T-helper 17 cell (primary cell): ENCODE data around the gene RTN4R. TPM values are rescaled to one million over a fixed set of nuclear protein-coding genes. Genes with fewer than 3 reads are reported as not detected.
"Not testable (repeated sequence)": the region's sequence is repeated elsewhere in the genome, so short reads cannot be mapped to it uniquely, and the experiment has no call there.

Experiments
- ATAC-seq: fragments of 150-1000 bp; cut with Tn5 transposase; 2 replicates; pipeline ENCODE4 v1.10.0; 2021; ENCODE audit warnings: mild to moderate bottlenecking, moderate library complexity
- DNase-seq, 3 donors: peaks; one replicate each; pipeline versions ENCODE4 v3.0.0 to v3.0.0-alpha.2; 2020 to 2021
- H3K9me3 ChIP-seq: one replicate; pipeline ENCODE4 v1.7.0; 2013; ENCODE audit warnings: low read length, mild to moderate bottlenecking; ENCODE audit not compliant: control insufficient read depth, poor library complexity, severe bottlenecking
- H3K27ac Mint-ChIP-seq: one replicate; pipeline ENCODE4 v1.8.0; 2022; ENCODE audit warnings: mild to moderate bottlenecking, moderate library complexity, mixed read lengths
- H3K27me3 Mint-ChIP-seq: one replicate; pipeline ENCODE4 v1.8.0; 2022; ENCODE audit warnings: mixed read lengths
- H3K36me3 Mint-ChIP-seq: one replicate; pipeline ENCODE4 v1.8.0; 2022; ENCODE audit warnings: low read depth, mixed read lengths
- H3K4me1 Mint-ChIP-seq: one replicate; pipeline ENCODE4 v1.8.0; 2022; ENCODE audit warnings: mild to moderate bottlenecking, mixed read lengths
- H3K4me3 Mint-ChIP-seq: one replicate; pipeline ENCODE4 v1.8.0; 2022; ENCODE audit warnings: mild to moderate bottlenecking, moderate library complexity, mixed read lengths
- total RNA-seq, 4 donors: library from RNA in 2 of 4; stranded (reverse) in 2 of 4; gene quantifications; one replicate each; pipeline ENCODE4 v1.2.3 and lab custom pipeline; 2022 to 2026

The RTN4R gene
- total RNA-seq, 2 donors from 2014 or later, result 0.68 to 2.1 TPM

DNA sequence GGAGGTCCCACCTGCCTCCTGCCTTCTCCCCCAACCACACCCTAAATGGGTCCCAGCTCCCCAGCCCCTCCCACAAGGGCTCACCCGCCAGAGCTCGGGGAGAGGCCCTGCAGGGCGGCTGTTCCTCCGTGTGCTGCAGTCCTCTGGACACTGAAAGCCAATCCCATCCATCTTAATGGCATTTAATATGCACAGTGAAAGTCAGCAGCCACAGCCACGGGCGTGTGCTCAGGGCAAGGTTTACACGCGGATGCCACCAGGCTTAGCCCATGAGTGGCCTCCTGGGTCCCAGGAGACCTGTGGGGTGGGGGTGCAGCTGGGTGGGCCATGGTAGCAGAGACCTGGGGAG, 18.2 kb upstream of the RTN4R start:
- H3K4me3 Mint-ChIP-seq, ATAC-seq: not testable (repeated sequence)

DNA sequence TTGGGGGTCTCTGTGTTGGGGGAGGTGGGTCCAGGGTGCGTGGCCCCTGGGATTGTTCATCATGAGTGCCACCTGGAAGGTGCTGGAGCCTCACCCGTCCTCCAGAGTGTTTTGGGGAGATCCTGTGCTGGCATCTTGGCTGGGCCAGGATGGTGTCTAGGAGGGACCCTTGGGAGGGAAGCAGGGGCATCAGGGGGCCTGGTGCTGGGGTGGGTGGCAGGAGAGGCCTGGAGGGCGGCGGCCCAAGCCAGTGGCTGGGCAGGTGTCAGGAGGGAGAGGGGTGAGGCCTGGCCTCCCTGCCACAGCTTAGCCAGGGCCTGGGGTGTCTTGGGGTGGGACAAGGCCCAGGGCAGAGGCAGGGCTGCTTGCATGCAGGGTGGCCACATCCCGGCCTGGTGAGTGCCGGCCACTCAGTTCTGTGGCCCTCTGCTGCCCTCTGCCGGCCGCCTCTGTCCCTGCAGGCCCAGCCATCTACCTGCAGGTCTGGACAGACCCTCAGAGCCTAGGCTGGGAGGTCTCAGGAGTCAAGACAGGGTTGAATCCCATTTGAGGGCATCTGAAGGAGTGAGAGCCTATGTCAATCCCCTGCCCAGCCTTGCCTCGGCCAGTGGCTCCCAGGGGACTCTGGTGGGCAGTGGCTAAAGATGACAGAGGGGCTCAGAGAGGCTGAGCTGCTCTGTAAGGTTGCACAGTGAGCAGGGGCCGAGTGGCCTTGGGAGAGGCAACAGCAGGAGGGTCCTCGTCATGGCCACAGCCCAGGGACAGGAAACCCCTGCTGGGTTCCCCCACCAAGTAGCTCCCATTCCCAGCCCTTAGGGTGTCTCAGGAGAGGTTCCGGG, 17.6 kb upstream of the RTN4R start:
- DNase-seq (peak; percentile 56 to 66 (median 63)), ATAC-seq (peak; percentile 82)
- H3K27ac Mint-ChIP-seq, H3K4me3 Mint-ChIP-seq, H3K9me3 ChIP-seq, H3K27me3 Mint-ChIP-seq, H3K36me3 Mint-ChIP-seq, H3K4me1 Mint-ChIP-seq: not testable (repeated sequence)

More for the DNA sequence above, 18.2 kb upstream of the RTN4R start:
- H3K27me3 Mint-ChIP-seq, DNase-seq, H3K36me3 Mint-ChIP-seq, H3K27ac Mint-ChIP-seq, H3K9me3 ChIP-seq, H3K4me1 Mint-ChIP-seq: not testable (repeated sequence)

DNA sequence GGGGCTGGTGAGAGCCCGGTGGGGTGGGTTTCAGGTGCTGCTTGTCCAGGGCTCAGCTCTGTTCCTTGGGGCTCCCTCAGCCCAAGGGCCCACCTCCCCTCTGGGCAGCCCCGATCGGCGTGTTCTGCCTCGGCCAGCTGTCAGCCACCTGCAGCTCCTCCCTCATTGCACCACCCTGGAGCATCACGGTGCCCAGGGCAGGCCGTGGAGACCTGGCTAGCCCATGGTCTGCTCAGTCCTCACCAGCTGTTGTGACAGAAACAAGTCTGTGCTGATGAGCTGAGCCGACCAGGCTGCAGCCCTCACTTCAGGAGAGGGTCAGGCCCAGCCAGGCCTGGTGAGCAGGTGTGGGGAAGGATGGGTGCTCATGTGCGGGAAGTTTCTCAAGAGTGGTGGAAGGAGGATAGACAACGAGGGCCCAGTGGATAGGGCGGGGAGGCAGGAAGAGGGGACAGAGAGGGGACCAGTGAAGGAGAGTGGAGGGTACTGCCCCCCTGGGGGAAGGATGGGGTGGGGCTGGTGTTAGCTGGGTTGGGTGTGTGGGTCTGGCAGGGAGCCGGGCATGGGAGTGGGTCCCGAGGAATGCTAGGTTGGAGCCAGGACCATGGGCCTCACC, 16.5 kb upstream of the RTN4R start:
- no peak overlapping the region for H3K27ac Mint-ChIP-seq
- H3K4me3 Mint-ChIP-seq, result no peak overlapping the region
- no peaks in the 10 kb centered on the region for H3K9me3 ChIP-seq
- peaks cover 4% of the 10 kb centered on the region for H3K27me3 Mint-ChIP-seq
- H3K36me3 Mint-ChIP-seq, result no peaks in the 10 kb centered on the region
- ATAC-seq, result no peak
- DNase-seq, result no peak
- H3K4me1 Mint-ChIP-seq, result peaks cover 2% of the 10 kb centered on the region

DNA sequence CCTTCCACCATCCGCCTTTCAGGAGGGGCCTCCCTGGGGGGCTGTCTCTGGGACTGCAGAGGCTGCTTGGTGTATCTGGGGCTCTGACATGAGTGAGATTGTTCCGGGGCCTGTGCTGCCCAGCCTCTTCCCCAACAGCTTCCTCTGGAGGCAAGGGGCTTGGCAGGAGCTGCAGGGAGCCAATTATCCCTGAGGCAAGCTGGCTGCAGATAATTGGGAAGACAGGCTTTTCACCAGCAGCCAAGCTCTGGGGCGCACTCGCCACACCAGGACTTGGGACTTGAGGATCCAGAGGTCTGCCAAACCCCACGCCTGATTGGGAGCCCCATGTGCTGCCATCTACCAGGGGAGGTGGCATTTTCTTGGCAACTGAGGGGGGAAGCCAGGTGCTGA, 15.6 kb upstream of the RTN4R start:
- Mint-ChIP-seq H3K4me3 (no peak overlapping the region), H3K4me1 (peaks cover 4% of the 10 kb centered on the region), H3K27me3 (peaks cover 8% of the 10 kb centered on the region), H3K27ac (no peak overlapping the region), H3K36me3 (no peaks in the 10 kb centered on the region)
- no peak for DNase-seq
- no peaks in the 10 kb centered on the region for H3K9me3 ChIP-seq
- ATAC-seq, result no peak

DNA sequence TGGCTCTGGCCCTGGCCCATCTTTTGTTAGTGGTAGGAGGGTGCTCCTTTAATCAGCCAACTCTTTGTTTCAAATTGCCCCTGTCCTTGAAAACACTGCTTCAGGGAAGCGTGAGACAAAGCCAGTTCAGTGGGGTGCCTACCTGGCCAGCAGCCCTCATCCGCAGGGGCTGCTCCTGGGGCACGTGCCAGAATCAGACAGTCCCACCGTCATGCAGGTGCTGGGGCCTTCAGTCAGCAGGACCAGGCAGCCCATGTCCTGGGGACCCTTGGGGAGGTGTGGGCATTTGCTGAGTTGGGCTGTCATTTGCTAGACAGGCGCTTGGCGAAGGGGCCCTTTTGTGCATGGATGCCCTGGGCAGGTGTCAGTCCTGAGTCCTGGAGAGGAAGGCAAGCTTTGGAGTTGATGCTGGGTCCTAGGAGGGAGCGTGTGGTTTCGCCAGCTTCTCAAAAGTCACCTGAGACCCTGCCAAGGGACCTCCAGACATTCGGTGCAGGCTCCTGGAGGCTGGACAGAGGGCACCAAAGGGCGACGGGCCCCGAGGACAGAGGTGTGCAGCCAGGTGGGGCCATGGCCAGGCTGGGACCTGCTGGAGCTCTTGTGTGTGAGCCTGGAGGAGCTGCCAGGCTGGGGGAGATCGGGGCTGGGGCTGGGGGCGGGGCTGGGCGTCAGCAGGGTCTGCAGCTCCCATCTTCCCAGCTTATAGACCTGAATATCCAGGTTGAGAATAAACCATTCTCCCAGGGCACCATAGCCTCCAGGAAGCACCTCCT, 15.0 kb upstream of the RTN4R start:
- Mint-ChIP-seq H3K27me3 (peaks cover 8% of the 10 kb centered on the region), H3K36me3 (no peaks in the 10 kb centered on the region), H3K4me1 (peaks cover 4% of the 10 kb centered on the region), H3K27ac (peak overlapping the region; percentile 27), H3K4me3 (no peak overlapping the region)
- DNase-seq, result no peak
- H3K9me3 ChIP-seq, result no peaks in the 10 kb centered on the region
- no peak for ATAC-seq

DNA sequence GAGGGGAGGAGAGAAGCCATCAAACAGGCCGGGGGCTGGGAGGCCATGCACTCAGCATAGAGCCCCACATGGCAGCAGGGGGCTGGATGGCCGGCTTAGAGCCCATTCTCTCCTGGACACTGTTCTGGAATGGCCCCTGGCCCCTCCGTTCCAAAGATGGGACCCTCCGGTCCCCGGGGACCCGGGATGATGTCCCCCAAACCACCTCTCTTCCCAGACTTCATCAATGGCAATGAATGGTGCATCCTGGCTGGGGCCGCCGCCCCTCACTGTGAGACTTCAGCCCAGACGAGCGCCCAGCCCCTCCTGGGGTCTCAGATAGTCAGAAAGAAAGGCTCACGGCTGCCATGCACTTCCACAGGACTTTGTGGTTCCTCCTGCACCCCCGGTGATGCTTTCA, 13.8 kb upstream of the RTN4R start:
- H3K27me3 Mint-ChIP-seq, result peaks cover 8% of the 10 kb centered on the region
- no peak for DNase-seq
- no peak overlapping the region for H3K27ac Mint-ChIP-seq
- H3K4me3 Mint-ChIP-seq, result no peak overlapping the region
- H3K4me1 Mint-ChIP-seq, result peaks cover 4% of the 10 kb centered on the region
- H3K36me3 Mint-ChIP-seq, result no peaks in the 10 kb centered on the region
- H3K9me3 ChIP-seq, result no peaks in the 10 kb centered on the region
- ATAC-seq, result no peak

DNA sequence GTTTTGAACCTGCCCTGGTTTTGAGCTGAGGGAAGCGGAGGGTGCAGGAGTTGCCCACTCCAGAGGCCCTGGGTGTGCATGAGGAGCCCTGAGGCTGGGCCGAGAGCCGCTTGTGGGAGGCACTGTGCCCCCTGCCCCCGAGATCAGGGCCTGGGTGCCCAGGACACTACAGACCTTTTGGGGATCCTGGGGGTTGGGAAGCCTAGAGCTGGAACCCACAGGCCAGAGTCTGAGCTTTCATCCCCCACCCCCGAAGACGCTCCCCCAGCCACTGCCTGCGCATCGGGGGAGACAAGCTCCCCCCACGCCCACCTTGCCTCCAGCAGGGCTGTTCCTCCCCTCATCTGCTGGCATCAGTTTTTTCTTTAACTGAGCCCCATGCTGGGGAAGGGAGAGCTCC, 13.4 kb upstream of the RTN4R start:
- ATAC-seq, H3K4me1 Mint-ChIP-seq, H3K27ac Mint-ChIP-seq: not testable (repeated sequence)

DNA sequence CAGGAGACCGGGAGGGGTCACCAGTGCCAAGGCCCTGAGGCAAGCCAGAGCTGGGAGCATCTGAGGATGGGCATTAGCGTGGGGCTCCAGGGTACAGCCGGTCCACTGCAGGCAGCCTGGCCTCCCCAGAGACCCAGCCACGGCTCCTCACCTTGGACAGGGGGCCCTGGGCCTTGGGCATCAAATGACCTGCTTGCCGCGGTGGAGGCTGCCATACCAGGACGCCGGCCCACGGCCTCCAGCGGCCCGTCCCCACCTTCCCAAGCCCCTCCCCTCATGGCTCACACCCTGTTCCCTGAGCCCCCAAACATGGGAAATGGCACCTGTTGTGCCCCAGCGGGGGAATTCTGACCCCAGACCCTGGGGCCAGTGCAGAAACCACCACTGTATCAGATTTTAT, 12.7 kb upstream of the RTN4R start:
- Mint-ChIP-seq H3K4me1 (peaks cover 4% of the 10 kb centered on the region), H3K4me3 (no peak overlapping the region), H3K36me3 (no peaks in the 10 kb centered on the region), H3K27ac (no peak overlapping the region), H3K27me3 (peaks cover 8% of the 10 kb centered on the region)
- H3K9me3 ChIP-seq, result no peaks in the 10 kb centered on the region
- no peak for DNase-seq
- no peak for ATAC-seq

More for the DNA sequence above, 13.4 kb upstream of the RTN4R start:
- not testable (repeated sequence) for H3K27me3 Mint-ChIP-seq, H3K9me3 ChIP-seq, DNase-seq, H3K4me3 Mint-ChIP-seq, H3K36me3 Mint-ChIP-seq

DNA sequence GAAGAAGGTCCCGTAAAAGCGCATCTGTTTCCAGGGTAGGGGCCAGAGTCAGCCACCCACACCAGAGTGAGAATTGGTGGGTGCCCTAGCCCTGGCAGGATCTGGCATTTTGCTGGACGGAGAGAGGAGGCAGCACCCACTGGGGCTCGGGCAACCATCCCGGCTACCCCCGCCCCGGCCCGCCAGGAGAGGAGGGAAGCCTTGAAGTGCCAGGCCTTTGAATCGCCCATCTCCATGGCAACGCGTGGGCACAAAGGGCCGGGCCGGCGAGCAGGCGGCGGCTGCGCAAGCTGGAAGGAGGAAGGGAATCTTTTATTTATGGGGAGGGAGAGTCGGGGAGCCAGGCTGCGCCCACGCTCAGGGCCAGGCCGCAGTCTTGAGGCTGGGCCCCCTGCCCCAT, 12.0 kb upstream of the RTN4R start:
- not testable (repeated sequence) for H3K27me3 Mint-ChIP-seq, H3K4me3 Mint-ChIP-seq, H3K4me1 Mint-ChIP-seq, H3K27ac Mint-ChIP-seq, DNase-seq, ATAC-seq, H3K9me3 ChIP-seq, H3K36me3 Mint-ChIP-seq

DNA sequence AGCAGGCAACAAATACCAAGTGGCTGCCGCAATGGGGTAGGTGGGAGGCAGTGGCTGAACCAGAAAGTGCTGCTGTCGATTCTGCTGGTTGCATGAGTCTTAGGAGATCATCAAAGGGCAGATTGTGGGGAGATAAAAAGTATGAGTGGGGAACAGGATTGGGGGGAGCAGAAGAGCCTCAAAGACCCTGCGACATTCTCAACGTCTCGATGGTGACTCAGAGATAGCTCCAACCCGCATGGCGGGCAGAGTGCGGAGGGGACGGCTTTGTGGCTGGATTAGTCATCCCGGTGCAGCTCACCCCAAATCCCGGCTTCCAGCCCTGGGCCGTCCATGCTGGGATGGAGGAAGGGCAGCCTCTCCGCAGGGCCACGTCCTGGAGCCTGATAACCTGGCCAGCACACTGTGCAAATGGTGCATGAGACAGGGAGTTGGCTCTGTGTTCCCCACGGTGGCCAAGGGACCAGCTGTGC, 11.6 kb upstream of the RTN4R start:
- Mint-ChIP-seq H3K36me3 (no peaks in the 10 kb centered on the region), H3K27me3 (peaks cover 8% of the 10 kb centered on the region), H3K27ac (no peak overlapping the region), H3K4me3 (no peak overlapping the region), H3K4me1 (peaks cover 4% of the 10 kb centered on the region)
- no peaks in the 10 kb centered on the region for H3K9me3 ChIP-seq
- DNase-seq (no peak), ATAC-seq (no peak)

DNA sequence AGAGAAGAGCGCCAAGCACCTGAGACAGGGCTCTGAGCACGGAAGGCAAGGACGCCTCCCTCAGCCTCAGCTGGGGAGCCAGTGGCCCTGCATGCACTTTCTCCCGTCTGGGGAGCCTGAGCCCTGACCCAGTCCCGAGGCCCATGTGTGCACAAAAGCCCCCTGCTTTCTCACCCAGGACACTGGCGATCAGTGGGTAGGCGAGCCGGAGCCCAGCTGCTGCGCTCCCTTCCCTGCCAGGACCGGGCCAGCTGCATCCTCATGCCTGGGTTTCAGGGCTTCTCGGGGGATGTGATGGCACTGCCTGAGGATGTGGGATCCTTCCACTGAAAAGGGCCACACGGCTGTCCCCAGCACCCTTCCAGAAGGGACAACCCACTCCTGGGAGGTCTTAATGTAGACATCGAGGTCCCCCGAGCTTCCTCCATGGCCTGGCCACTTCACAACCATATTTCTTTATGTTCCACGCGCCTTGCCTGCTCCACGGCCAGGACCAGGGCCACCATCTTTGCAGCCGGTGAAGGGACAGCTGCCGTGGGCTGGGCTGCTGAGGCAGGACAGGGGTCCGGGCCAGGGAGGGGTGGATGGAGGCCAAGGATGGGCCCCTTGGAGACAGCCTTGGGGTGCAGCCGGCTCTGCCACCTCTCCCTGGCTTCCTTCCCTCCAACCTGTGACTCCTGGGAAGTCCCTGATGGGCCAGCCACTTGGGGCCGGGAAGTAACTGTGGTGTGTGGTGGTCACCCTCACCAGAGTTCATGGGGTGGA, 10.8 kb upstream of the RTN4R start:
- DNase-seq, H3K27ac Mint-ChIP-seq, H3K36me3 Mint-ChIP-seq, ATAC-seq, H3K27me3 Mint-ChIP-seq, H3K9me3 ChIP-seq, H3K4me1 Mint-ChIP-seq, H3K4me3 Mint-ChIP-seq: not testable (repeated sequence)

DNA sequence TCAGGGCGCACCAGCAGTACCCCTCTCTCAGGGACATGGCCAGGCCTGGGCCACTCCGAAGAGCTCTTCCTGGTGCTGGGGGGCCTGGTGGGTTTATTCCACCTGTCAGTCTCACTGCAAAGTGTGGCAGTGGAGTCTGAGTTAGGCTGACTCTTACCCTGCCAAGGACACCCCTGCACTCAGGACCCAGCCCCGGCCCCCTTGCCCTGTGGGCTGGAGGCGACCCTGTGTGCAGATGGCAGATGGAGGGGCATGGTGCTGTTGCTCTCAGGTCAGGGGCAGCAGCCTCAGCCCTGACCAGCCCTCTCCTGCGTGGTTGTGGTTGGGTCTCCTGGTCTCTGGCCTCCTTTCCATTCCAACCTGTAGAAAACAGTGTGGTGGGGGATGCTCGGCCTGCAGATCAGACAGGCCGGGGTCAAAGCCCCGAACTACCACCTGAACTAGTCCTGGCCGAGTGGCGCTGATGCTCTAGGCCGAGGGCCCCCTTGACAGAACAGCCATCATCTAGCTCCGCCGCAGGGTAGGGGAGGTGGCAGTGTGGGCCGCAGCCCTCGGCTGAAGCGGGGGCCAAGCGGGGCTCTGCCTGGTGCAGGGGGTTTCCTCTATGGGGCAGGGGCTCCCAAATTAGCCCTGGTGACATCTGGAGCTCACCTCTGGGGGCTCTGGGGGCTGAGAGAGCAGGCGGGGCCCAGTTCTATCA, 10.0 kb upstream of the RTN4R start:
- ATAC-seq, H3K9me3 ChIP-seq, H3K36me3 Mint-ChIP-seq: not testable (repeated sequence)

More for the DNA sequence above, 10.0 kb upstream of the RTN4R start:
- not testable (repeated sequence) for DNase-seq, H3K27ac Mint-ChIP-seq, H3K4me1 Mint-ChIP-seq, H3K27me3 Mint-ChIP-seq, H3K4me3 Mint-ChIP-seq
